ENCODE measurements around the gene MACROD1. TPM values are rescaled to one million over a fixed set of nuclear protein-coding genes. Genes with fewer than 3 reads are reported as not detected.

The MACROD1 gene
- polyA plus RNA-seq, 1 donor (not counting 4 experiments of a cell fraction or from before 2014, with no cell fraction given), result 4.6 TPM

GRCh38 chr11:64056861-64057260, 109.1 kb downstream of the MACROD1 start:
- Histone ChIP-seq H4K20me1 (ENCODE audit: control insufficient read depth, extremely low read depth, insufficient read depth, low read length) (peaks cover 4% of the 10 kb centered on the region), H3K27ac (ENCODE audit: control insufficient read depth, insufficient read depth, low read length) (no peak overlapping the region), H2AFZ (ENCODE audit: control insufficient read depth, low read length) (no peak overlapping the region), H3K27me3 (ENCODE audit: control insufficient read depth, extremely low read depth, insufficient read depth, low read length) (peaks cover 19% of the 10 kb centered on the region), H3K79me2 (ENCODE audit: control insufficient read depth, insufficient read depth, low read length) (no peaks in the 10 kb centered on the region), H3K4me1 (ENCODE audit: control insufficient read depth, extremely low read depth, insufficient read depth, low read length) (no peaks in the 10 kb centered on the region), H3K4me2 (ENCODE audit: control insufficient read depth, extremely low read depth, insufficient read depth, low read depth, low read length) (no peak overlapping the region), H3K36me3 (ENCODE audit: control insufficient read depth in 2 of 2, extremely low read depth in 1 of 2, insufficient read depth in 2 of 2, low read length in 2 of 2) (no peaks in the 10 kb centered on the region), H3K9ac (ENCODE audit: control insufficient read depth, extremely low read depth, insufficient read depth, low read length) (no peak overlapping the region), H3K9me1 (ENCODE audit: control insufficient read depth, extremely low read depth, insufficient read depth, low read length) (no peaks in the 10 kb centered on the region), H3K4me3 (ENCODE audit: control insufficient read depth in 2 of 3, extremely low read depth in 1 of 3, insufficient read depth in 2 of 3, low read depth in 1 of 3, low read length in 3 of 3) (no peak overlapping the region), H3K9me3 (ENCODE audit: control insufficient read depth, low read depth, low read length) (no peaks in the 10 kb centered on the region)
- dilution Hi-C loops (cut with MboI; ENCODE audit: extremely low pct_ligation_motif_present, low sequenced_read_pairs), result no loop called here
- DNase-seq (ENCODE audit: low read depth, low spot score), result no peak
- FAIRE-seq, result no peak
- TF ChIP-seq, protein P1, sequence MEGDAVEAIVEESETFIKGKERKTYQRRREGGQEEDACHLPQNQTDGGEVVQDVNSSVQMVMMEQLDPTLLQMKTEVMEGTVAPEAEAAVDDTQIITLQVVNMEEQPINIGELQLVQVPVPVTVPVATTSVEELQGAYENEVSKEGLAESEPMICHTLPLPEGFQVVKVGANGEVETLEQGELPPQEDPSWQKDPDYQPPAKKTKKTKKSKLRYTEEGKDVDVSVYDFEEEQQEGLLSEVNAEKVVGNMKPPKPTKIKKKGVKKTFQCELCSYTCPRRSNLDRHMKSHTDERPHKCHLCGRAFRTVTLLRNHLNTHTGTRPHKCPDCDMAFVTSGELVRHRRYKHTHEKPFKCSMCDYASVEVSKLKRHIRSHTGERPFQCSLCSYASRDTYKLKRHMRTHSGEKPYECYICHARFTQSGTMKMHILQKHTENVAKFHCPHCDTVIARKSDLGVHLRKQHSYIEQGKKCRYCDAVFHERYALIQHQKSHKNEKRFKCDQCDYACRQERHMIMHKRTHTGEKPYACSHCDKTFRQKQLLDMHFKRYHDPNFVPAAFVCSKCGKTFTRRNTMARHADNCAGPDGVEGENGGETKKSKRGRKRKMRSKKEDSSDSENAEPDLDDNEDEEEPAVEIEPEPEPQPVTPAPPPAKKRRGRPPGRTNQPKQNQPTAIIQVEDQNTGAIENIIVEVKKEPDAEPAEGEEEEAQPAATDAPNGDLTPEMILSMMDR (optimal IDR thresholded peaks at IDR 0.05 in 1 of 3, IDR thresholded peaks at IDR 0.05 in 1 of 3, conservative IDR thresholded peaks at IDR 0.05 in 1 of 3; ENCODE audit: extremely low read depth in 1 of 3, insufficient read depth in 2 of 3, low read length in 3 of 3), result no peak
- no peak for TF ChIP-seq EZH2 (IDR thresholded peaks at IDR 0.05; ENCODE audit: low read length)

DNA sequence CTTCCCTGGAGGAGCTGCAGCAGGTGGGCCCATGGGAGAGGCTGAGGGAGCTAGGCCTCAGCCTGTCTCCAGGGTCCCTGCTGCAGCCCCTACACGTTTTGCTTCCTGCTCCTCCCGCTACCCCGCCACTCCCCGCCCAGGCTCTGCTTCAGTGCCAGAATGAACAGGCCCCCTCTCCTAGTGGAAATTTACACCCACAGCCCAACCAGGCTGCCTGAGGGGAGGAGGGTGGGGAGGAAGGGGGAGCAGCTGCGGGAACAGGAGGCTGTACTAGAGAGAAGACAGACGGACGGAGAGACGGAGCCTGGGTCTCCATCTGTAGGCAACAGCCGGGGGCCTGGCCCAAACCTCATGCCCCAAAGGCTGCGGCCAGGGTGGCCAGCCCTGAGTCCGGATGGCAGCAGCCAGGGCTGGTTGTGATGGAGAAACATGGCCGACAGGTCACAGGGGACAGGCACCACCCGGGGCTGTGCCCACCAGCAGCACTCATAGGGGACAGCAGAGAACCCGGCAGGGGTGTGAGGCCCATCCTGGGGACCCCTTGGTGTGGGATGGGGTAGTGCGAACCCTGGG, 109.6 kb downstream of the MACROD1 start:
- Histone ChIP-seq H3K27me3 (ENCODE audit: control insufficient read depth, extremely low read depth, insufficient read depth, low read length) (peaks cover 16% of the 10 kb centered on the region), H3K27ac (ENCODE audit: control insufficient read depth, insufficient read depth, low read length) (no peak overlapping the region), H3K36me3 (ENCODE audit: control insufficient read depth in 2 of 2, extremely low read depth in 1 of 2, insufficient read depth in 2 of 2, low read length in 2 of 2) (no peaks in the 10 kb centered on the region), H3K4me3 (ENCODE audit: control insufficient read depth in 2 of 3, extremely low read depth in 1 of 3, insufficient read depth in 2 of 3, low read depth in 1 of 3, low read length in 3 of 3) (no peak overlapping the region), H4K20me1 (ENCODE audit: control insufficient read depth, extremely low read depth, insufficient read depth, low read length) (peaks cover 4% of the 10 kb centered on the region), H3K9me3 (ENCODE audit: control insufficient read depth, low read depth, low read length) (no peaks in the 10 kb centered on the region), H3K4me2 (ENCODE audit: control insufficient read depth, extremely low read depth, insufficient read depth, low read depth, low read length) (no peak overlapping the region), H3K79me2 (ENCODE audit: control insufficient read depth, insufficient read depth, low read length) (no peaks in the 10 kb centered on the region), H3K4me1 (ENCODE audit: control insufficient read depth, extremely low read depth, insufficient read depth, low read length) (no peaks in the 10 kb centered on the region), H3K9me1 (ENCODE audit: control insufficient read depth, extremely low read depth, insufficient read depth, low read length) (no peaks in the 10 kb centered on the region), H3K9ac (ENCODE audit: control insufficient read depth, extremely low read depth, insufficient read depth, low read length) (no peak overlapping the region), H2AFZ (ENCODE audit: control insufficient read depth, low read length) (no peak overlapping the region)
- dilution Hi-C loops (cut with MboI; ENCODE audit: extremely low pct_ligation_motif_present, low sequenced_read_pairs), result no loop called here
- no peak for FAIRE-seq
- TF ChIP-seq EZH2 (IDR thresholded peaks at IDR 0.05; ENCODE audit: low read length), result no peak
- TF ChIP-seq, protein P1 (optimal IDR thresholded peaks at IDR 0.05 in 1 of 3, IDR thresholded peaks at IDR 0.05 in 1 of 3, conservative IDR thresholded peaks at IDR 0.05 in 1 of 3; ENCODE audit: extremely low read depth in 1 of 3, insufficient read depth in 2 of 3, low read length in 3 of 3), result no peak
- no peak for DNase-seq (ENCODE audit: low read depth, low spot score)

Measured in keratinocyte (primary cell).